ENCODE data around the gene PDE4B.

Gene PDE4B

GRCh38 chr1:66223681-66224080 lies 431.0 kb downstream of the PDE4B start:
- no peak for DNase-seq (ENCODE audit: extremely low read depth in 1 of 2, low read depth in 1 of 2)

- no peak for DNase-seq (ENCODE audit: extremely low read depth in 1 of 2, low read depth in 1 of 2)
These were observed 434.3 kb downstream of the PDE4B start for GRCh38 chr1:66226985-66227384.

DNA sequence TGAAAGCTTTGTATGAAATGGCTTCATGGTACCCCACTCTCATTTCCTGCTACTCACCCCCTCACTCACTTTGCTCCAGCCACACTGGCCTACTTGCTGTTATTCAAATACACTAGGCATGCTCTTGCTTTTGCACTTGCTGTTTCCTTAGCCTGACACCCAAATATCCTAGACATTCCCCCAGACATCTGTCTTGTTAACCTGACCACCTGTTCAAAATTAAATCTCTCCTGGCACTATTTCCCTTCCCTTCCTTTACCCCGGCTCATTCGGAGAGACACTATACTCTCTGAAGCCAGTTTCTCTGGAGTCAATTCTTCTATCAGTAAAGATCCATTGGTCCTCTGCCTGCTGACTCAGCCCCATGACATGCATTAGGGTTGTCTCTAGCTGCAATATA lies 435.3 kb downstream of the PDE4B start:
- no peak for DNase-seq (ENCODE audit: extremely low read depth in 1 of 2, low read depth in 1 of 2)

DNA sequence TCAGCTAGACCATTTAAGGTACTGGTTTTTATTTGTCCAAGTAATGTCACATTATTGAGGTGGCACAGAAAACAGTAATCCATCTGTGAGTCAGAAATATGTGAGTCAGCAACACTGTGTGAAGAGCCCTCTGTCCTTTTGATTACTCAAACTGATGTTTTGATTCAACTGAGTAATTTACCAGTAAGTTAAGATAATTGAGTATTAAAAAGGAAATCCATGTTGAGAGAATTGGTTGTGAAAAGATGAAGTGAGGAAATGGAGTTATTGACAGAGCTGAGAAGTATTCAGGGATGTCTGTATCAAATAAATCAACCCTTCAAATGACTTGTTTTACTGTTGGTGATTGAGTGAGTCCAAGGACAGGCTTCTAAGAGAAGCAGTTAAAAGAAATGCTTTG lies 438.5 kb downstream of the PDE4B start:
- no peak for DNase-seq (ENCODE audit: extremely low read depth in 1 of 2, low read depth in 1 of 2)

GRCh38 chr1:66231681-66232463 lies 439.2 kb downstream of the PDE4B start:
- no peak for DNase-seq (ENCODE audit: extremely low read depth in 1 of 2, low read depth in 1 of 2)

DNA sequence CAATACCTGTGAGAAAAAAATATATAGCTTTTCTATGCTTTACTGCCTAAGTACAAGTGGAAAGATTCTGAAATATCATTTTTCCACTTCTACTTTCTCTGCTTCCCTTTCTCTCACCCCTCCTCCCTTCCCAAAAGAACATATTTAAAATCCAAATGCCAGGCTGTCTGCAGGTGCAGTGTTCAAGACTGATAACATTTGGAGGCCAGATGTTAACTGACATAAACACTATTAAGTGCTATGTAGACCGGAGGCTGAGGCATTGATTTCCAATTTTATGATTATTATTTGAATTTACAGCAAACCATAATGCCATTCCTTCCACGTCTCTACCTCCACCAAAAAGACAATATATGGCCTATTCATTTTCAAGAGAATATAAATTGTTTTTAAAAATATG lies 444.3 kb downstream of the PDE4B start:
- no peak for DNase-seq (ENCODE audit: extremely low read depth in 1 of 2, low read depth in 1 of 2)

GRCh38 chr1:66237722-66238479 lies 445.2 kb downstream of the PDE4B start:
- DNase-seq (ENCODE audit: extremely low read depth in 1 of 2, low read depth in 1 of 2), result no peak

DNA sequence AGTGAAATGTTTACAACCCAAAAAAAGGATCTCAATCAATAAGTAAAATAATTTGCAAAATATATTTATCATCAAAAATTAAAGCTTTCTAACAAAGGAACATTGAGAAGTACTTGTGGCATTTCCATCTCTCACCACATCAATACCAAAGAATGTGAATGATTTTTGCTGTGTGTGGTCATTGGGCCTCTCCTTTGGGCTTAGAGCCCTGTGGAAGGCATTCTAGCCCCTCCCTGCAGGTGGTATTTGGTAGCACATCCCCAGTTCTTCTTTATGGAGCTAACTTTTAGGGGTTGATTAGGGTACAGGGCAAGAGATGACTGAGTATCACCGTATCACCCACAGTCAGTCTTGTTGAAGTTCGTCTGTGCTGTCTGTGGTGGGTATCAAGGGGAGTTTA lies 447.1 kb downstream of the PDE4B start:
- no peak for DNase-seq (ENCODE audit: extremely low read depth in 1 of 2, low read depth in 1 of 2)

DNA sequence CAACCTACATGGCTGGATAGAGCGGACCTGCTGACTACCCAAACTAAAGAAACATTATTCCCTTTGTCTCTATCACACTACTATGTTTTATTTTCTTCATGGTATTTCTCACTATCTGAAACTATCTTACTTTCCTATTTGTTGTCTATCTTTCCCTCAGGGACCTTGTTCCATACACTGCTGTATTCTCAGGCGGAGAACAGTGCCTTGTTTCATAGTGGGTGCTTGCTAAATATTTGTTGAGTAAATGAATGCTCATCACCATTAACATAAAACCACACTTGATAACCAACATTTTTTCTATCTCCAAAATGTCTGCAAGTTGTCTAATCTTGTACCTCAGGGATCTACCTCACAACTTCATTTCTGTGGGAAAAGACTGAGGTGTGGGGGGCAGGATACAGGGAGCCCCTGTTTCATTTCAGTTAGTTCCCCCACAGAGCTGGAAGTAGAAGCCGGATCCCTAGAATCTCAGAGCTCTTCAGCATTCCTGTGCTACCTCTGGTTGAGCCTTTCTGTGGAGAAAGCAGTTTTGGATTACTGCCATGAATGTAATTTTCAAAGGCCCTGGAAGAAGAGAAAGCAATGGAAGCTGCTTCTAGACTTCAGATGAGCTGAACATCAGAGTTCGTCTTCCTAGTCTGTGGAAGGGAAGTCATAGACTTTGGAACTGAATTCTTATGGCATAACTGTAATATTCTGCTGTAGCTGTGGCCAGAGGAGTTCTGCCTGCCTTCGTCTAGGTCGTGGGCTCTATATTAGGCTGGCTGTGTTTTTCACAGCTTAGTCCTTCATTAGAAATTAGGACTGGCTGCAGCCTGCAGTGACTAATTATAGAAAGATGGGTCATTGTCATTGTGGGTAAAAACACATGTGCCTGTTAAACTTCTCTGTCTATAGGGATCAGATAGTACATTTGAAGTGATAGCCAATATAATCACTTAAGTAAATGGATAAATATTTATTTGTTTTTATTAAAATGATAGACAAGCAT lies 448.1 kb downstream of the PDE4B start:
- DNase-seq (ENCODE audit: extremely low read depth in 1 of 2, low read depth in 1 of 2), result no peak

- peak; percentile 38 to 47 for DNase-seq (ENCODE audit: extremely low read depth in 1 of 2, low read depth in 1 of 2)
These were observed 450.2 kb downstream of the PDE4B start for GRCh38 chr1:66242646-66243547.

DNA sequence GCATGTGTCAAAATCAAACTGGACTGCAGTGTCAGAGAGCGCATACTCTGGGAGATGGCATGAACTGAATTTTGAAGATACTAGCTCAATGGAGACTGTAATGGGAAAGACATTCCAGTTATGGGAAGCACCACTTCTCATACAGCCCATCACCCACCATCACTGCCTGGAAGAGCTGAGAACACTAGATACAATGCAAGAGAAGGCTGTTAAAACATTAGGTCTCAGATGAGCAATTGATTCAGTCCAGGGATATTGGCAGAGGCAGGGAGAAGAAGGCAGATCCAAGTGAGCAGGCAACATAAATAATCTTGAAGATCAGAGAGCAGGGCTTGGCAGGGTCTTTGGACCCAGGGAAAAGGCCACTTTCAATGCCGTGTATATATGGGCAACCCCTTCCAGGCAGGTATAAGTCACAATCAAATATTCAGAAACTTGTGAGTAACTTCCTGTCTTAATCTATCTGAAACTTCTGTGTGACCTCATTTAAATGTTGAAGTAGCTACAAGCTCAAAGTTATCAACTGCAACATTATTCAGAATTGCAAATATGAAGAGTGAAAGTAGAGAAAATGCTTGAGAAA lies 450.9 kb downstream of the PDE4B start:
- DNase-seq (ENCODE audit: extremely low read depth in 1 of 2, low read depth in 1 of 2), result no peak

DNA sequence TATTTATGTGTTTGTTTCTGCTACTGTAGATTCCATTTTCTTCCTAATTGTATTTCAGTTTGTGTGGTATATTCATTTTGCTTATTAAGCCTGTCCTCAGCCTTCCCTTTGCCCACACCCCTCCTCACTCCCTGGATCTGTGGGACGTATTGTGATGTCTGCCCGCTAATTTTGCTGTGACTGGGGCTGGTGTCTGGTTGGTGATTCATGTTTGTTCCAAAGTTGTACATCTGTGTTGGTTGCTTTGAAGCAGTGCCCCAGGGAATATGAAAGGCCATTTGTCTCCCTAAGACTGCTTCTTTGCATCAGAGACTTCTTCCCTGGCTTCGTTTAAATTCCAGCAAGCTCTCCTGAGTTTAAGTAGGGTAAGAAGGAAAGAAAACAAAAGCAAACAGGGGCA lies 451.7 kb downstream of the PDE4B start:
- no peak for DNase-seq (ENCODE audit: extremely low read depth in 1 of 2, low read depth in 1 of 2)

GRCh38 chr1:66245691-66246090 lies 453.0 kb downstream of the PDE4B start:
- no peak for DNase-seq (ENCODE audit: extremely low read depth in 1 of 2, low read depth in 1 of 2)

GRCh38 chr1:66246351-66247269 lies 453.9 kb downstream of the PDE4B start:
- no peak for DNase-seq (ENCODE audit: extremely low read depth in 1 of 2, low read depth in 1 of 2)

- no peak for DNase-seq (ENCODE audit: extremely low read depth in 1 of 2, low read depth in 1 of 2)
These were observed 454.9 kb downstream of the PDE4B start for GRCh38 chr1:66247415-66248208.

GRCh38 chr1:66248257-66248656 lies 455.6 kb downstream of the PDE4B start:
- no peak for DNase-seq (ENCODE audit: extremely low read depth in 1 of 2, low read depth in 1 of 2)

DNA sequence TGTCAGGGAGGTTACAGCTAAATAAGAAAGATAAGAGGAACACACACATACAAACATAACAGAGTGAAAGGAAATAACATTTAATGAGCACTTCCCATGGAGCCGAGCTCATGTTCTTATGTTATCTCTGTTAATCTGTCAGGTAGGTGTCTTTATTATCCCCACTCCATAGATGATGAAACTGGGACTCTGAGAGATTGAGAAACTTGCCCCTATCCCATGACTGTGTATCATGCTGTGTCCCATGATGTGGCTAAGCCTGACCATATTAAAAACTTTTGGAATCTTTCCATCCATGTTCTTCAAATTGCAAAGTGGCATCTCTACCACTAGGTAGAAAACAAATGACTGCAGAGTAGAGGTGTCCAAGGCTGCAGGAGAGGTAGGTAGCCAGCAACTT lies 456.1 kb downstream of the PDE4B start:
- DNase-seq (ENCODE audit: extremely low read depth in 1 of 2, low read depth in 1 of 2), result no peak

DNA sequence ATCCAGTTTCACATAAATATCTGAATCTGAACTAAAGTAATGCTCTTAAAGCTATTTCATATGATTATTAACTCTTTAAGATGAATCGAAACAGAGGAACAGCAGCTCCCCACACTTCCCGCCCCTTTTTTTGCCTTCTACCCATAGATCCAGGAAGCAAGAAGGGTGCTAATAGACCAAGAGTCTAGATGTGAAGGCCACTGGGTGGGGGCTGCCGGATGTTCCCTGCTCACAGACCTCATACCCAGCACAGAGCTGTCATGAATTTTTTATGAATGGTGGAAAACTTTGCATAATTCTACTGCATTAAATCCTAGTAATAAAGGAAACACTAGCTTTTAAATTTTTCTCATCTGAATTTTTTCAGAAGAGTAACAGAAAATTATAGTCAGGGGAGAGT lies 457.4 kb downstream of the PDE4B start:
- DNase-seq (ENCODE audit: extremely low read depth in 1 of 2, low read depth in 1 of 2), result no peak
